Peyer's patch (tissue), 4 donors: ENCODE results near the gene LSM12.

Source experiments
- CTCF ChIP-seq, 6 experiments: fragments of 450-650 bp in 4 of 6; fragments of 200-600 bp in 2 of 6; sonication (generic) in 1 of 6; IDR thresholded peaks; one replicate each; pipeline ENCODE4 v1.5.1; 2017 to 2019; ENCODE audit warnings: antibody characterized with exemption in 6 of 6, mild to moderate bottlenecking in 3 of 6, moderate library complexity in 1 of 6
- POLR2A ChIP-seq, 2 donors: fragments of 450-650 bp; IDR thresholded peaks; one replicate each; pipeline ENCODE4 v1.5.1; 2017; ENCODE audit warnings: antibody characterized with exemption in 2 of 2, mild to moderate bottlenecking in 2 of 2, moderate library complexity in 2 of 2

GRCh38 chr17:44012391-44012790, 54.1 kb downstream of the LSM12 start:
- TF ChIP-seq CTCF (IDR thresholded peaks at IDR 0.05) (no peak), POLR2A (IDR thresholded peaks at IDR 0.05) (no peak)
